HG02623 (cell line): ENCODE measurements around the gene PIK3R1.

Experiments used
- ATAC-seq: cut with Tn5 transposase; IDR thresholded peaks from one replicate; pipeline ENCODE4 v1.9.1; 2021; ENCODE audit warnings: moderate library complexity; ENCODE audit not compliant: unreplicated experiment

The PIK3R1 gene

DNA sequence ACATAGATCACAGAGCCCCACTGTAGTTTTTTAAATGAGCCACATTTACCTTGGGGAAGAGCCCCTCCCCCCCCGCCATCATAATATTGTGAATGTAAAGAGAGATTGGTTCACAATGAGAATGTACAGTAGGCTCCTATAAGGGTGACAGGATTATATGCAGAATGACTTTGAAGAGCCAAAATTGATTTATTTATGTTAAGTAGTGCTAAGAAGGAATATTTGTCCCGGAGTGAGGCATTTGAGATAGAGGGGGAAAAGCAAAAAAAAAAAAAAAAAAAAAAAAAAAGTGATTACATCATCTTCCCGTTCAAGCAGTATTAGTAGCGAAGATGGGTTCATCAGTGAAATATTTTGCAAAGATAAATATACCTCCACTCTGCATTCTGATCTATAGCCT is 73.9 kb downstream of the PIK3R1 start:
- no peak for ATAC-seq

DNA sequence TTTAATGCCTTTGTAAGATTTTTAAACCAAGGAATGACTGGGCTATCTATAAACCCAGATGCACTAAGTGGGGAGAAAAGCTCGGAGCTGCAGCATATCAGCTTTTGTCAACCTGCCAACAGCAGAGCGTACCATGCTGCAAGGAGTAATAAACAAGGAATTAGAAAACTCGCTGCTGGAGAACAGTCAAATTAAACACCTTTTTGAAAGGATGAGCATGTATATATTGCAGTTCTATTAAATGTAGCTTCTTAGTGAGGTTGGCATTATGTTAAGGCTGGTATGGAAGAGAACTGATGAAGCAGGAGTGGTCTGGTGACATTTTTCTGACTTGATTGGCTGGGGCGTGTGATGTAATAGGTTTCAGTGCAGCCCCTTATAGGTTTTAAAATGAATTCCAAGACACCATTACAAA is 74.7 kb downstream of the PIK3R1 start:
- ATAC-seq, result no peak

DNA sequence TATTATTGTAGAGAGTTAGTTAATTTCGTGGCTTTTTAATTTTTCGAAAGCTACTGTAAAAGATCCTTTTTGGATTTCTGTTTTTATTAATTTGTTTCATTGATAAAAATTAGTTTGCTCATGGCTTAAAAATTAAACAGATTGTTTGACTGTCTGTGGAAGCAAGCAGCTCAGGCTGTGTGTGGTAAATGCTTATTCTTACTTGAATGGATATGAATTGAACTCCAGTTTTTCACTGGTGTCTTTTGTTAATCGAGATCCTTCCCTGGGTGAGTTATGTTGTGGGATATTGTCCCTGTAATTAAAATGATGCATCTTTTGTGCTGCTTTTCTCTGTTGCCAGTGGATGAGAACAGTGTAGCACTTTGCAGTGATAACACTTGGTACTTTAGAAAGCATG is 75.3 kb downstream of the PIK3R1 start:
- ATAC-seq, result no peak

DNA sequence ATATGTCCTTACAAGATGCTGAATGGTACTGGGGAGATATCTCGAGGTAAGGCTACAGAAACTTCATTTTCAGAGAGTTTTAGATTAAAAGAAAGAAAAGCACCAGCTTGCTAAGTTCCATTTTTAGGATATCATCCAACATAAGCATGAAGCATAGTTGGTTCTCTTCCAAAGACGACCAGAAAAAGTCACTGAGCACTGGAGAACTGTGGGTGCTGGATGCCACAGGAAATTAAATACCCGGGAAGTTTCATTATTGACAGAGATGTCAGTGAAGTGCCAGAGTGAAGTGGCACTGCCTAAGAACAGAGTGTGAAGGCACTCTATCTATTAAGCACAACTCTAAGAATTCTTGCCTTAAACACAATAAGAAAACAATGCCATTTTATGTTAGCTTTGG is 76.8 kb downstream of the PIK3R1 start:
- no peak for ATAC-seq

DNA sequence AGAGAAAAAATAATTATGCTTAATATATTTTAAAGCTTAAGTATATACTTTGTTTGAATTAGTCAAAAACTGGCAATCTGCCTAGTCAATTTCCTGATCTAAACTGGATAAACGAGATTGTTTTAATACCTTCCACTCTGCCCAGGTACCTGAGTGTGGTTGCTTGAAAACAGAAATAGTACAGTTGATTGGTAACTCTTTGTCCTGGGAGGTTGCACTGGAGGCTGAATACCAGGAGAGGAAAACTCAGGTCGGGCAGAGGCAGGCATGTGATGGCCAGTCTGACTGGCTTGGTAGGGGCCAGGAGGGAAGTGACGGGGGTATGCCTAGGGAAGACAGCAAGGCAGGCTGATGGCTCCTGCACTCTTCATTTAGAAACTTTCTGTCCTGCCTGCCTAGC is 80.2 kb downstream of the PIK3R1 start:
- ATAC-seq, result no peak

DNA sequence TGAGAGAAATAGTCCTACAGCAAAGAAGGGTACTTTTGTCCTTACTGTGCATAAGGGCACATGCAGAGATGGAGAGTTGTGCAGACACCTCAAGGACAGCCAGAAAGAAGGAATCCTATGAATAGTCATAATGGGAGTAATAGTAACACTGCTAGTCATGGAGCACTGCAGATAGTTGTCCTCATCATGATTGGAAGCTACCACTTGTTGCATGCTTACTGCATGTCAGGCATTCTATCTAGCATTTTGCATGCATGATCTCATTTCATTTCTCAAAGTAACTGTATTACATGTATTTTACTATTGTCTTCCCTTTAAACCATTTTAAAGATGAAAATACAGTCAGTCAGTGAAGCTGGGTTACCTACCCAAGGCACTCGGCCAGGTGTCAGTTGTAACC is 81.3 kb downstream of the PIK3R1 start:
- no peak for ATAC-seq

DNA sequence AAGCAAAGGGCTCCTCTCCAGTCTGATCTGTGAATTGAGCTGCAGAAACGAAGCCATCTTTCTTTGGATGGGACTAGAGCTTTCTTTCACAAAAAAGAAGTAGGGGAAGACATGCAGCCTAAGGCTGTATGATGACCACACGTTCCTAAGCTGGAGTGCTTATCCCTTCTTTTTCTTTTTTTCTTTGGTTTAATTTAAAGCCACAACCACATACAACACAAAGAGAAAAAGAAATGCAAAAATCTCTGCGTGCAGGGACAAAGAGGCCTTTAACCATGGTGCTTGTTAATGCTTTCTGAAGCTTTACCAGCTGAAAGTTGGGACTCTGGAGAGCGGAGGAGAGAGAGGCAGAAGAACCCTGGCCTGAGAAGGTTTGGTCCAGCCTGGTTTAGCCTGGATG is 82.1 kb downstream of the PIK3R1 start:
- no peak for ATAC-seq

DNA sequence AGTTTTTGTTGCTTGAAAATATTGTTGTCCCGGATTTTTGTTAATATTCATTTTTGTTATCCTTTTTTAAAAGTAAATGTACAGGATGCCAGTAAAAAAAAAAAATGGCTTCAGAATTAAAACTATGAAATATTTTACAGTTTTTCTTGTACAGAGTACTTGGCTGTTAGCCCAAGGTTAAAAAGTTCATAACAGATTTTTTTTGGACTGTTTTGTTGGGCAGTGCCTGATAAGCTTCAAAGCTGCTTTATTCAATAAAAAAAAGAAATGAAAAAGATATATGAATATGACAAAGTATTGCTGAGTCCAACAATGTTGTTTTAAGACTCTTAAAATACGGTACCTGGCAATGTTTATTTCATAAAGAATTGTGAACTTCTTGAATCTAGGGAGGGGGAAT is 82.9 kb downstream of the PIK3R1 start:
- no peak for ATAC-seq

DNA sequence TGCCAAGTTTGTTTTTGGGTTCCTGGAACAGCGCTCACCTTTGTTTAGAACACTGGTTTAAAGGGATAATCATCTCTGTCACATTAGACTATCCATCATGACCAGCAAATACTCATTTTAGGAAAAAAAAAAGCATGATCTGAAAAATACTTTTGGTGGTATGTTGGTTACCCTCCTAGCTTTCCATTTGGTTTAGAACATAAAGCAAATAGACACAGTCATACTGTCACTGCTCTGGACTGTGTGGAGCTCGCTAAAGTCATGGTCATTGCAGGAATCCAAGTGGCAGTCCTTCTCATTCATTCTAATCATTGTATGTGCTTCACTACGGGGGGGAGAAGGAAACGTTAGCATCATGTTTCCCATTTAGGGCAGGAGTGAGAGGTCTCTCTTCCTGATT is 83.5 kb downstream of the PIK3R1 start:
- ATAC-seq, result no peak

DNA sequence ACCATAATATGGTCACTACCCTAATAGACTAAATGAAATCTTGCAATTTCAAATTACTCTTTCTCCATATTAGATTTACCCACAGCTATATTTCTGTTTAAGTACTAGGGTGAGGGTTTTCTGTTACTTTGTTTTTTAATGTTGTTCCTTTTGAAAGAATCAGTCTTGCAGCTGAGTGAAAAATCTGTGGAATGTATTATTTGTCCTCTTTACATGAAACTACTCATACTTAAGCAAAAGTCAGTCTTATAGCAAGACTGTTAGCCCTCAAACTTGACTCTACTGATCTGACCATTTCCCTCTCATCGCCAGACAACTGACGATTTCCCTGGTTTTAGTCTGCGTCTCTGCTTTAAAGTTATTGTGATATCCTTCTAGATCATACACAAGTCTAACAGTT is 84.0 kb downstream of the PIK3R1 start:
- ATAC-seq, result no peak

DNA sequence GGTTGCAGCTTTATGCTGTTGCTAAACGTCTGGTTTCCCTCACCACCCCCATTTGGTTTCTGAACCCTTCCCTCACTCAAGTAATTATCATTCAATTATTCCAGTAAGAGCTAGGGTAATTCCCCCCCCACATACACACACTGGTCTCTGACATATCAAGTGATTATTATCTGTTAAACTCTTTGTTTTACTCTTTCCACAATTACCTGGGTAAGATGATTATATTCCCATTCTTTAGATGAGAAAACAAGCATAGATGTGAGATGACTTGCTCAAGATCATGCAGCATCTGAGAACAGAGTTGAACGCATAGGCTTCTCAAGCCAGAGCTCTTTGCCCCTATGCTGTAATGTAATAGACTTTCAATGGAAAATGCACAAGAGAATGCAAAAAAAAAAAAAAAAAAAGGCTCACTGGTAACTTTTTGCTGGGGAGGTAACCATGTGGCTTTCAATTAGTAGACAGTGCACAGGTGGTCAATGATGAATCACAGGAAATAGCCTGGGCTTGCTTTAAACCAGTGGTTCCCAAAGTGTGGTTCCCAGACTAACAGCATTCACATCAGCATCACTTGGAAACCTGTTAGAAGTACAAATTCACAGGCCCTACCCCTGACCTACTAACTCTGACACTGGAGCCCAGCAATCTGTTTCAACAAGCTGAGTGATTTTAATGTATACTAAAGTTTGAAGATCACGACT is 87.6 kb downstream of the PIK3R1 start:
- peak; percentile 54 for ATAC-seq

DNA sequence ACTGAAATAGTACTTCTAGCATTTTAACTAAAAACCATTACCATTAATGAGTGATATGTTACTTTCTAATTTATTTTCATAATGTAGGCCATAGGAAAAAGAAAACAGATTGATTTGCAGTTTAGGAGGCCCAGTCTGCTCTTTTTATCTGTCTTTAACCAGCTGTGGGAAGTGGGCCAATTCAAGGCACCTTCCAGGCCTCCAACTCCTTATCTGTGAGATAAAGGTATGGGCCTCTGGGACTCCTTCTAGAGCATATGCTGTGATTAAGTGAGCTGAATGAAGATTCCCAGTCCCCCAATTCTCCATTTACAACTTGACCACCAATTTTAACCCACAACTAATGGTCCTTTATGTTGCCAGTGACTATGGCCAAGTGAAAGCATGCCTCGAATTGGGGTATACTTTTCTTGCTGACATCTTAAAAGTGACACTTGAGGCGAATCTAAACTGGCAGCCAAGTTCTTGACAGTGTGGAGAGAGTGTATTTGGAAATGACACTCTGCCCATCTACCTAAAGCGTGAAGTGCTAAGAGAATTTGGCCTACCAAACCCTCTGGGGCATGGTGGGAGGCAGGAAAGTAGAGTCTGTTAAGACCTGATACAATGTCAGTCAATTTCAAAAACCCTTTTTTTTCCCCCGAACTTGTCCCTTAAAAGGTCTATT is 88.3 kb downstream of the PIK3R1 start:
- no peak for ATAC-seq

DNA sequence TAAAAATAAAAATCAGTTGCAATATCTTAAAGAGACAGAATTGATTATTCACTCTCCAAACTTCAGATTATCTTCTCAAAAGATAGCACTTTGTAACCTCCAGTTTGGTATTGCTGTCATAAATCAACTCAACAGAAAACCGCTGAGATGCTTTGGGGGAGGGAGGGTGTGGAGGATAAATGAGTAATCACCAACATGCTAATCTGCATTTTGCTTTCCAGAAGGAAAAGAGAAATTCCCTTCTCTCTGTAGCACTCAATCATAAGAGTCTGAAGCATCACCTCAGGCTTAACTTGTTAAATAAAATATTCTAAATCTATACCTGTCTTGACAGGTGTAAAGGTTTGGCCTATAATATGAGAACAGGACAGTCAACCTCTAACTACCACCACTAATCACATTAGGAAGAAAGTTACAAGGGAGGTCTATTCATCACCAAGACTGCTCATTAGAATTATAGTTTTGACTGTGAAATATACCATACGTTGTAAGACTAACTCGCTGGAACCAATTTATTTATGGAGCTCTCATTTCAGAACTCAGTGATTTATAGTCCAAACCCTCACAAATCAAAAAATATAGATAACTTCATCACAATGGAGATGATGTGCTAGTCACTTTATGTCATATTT is 89.0 kb downstream of the PIK3R1 start:
- ATAC-seq, result no peak

DNA sequence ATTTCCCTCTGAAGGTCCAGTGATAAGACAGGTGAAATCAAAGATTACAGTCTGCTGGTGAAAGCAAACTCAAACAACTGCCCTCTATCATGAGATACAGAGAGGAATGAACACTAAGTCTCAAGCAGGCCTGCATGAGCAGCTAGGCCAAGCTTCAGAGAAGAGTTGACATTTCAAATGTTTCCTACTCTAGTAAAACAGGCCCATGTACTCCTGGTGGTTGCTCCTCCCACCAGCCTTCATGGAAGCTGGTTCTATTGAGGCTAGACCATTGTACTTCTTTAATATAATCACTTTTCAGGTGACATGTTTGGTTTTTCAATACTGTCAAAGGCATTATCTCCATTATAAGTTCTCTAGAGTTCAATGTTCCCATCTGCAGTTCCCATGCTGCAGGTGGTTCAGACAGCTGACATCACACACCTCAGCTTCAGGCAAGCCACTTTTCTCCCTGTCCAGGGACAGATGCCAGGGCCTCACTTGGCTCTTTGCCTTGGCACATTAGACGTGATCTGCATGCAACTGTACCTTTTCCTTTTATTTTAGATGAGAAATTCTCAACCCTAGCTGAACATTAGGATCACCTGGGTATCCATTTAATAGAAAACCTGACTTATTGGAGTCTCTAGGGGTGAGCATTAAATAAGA is 89.8 kb downstream of the PIK3R1 start:
- ATAC-seq, result no peak

DNA sequence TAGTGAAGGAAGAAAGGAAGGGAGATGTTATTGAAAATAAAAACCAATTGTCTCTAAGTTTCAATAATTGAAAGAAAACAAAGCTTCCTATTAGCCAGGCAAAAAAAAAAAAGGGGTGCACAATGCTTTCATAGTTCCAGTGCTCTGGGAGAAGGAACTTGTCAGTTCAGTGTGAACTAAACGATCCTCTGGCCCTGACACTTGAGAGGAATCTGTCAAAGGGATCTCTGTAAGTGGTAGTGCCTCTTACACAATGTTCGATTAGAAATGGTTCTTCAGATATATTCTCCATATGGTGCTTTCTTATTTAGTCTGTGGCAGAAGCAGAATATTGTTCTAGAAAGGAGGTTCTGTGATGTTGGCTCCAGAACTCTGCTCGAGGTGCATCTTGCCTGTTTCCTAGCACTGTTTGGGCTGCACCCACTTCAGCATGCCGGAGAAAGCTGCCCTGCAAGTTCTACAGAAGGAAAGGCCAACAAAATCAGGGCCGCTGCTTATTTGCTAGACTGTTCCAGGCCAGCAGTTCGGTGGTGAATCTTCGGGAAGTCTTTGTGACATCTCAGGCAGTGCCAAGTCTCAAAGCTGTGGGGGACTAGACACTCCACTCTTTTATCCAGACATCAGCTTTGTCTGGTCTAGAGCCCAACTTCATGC is 90.9 kb downstream of the PIK3R1 start:
- ATAC-seq, result no peak

DNA sequence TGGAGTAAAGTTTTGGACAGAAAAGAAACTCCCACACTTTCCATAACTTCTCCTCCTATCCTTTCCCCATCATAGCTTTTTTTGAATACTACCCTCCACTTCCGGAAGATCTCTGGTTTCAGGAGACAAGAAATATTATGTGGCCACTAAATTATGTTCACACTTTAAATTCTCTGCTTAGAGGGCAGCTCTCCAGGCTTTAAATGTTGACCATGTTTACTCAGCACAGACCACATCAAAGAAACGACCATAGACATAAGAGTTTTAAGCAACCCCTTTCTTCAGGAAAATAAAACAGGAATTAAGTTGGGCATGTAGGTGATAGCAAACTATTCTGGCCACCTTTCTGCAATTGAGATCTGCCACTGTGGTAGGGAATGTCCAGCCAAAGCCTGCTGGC is 97.8 kb downstream of the PIK3R1 start:
- ATAC-seq, result no peak

DNA sequence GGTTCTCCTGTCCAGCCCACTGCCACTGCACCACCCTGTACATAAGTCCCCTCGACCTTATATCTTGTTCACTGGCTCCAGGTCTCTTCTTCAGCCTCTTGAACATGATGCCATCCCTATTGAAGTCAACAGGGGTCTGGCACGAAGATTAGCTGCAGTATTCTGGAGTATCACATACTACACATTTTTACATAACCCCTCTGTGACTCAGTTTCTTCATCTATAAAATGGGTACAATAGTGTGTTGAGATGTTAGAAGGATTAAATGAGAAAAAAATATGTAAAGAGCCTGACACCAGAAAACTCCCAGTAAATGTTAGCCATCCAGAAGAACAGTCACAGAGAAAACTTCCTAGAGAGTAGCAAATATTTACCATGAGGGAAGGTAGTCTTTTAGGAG is 98.9 kb downstream of the PIK3R1 start:
- no peak for ATAC-seq

DNA sequence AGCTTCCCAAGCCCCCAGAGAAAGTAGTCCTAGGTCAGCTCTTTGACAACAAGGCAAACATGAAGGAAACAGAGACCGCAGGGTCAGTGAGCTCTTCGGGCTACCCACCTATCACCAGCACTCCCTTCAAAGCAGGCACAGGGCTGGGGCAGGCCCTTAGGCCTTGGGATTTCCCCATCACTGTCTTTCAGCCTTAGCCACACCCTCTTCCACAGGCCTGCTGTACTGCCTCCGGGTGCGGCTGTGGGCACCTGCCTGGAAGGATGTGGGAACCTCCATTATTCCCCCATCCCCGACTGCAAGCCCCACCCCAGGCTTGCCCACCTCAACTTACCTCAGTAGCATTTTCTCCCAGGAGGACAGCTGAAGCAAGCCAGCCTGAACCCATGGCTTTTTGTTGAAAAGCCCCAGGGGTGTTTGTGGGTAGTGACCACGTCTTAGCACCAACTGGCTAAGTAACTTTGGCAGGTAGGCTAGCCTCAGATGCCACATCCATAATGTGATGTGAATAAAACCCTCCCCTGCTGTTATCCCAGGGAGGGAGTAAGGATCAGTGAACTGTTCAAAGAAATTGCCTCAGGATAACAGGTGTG is 100.2 kb downstream of the PIK3R1 start:
- peak; percentile 97 for ATAC-seq

DNA sequence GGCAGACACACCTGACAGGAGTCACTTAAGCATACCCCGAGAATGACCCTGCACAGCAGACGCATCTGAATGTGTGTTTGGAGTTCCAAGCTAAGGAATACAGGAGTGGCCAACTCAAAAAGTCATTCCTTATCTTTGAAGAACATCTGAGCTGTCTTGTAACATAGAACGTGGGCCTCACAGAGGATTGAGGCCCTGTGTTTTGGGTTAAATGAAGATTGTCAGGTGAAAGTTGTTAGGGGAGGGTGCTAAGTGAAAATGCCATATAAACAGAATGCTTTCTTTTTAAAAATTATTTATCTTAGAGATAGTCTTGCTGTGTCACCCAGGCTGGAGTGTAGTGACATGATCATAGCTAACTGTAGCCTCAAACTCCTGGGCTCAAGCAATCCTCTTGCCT is 100.9 kb downstream of the PIK3R1 start:
- ATAC-seq, result no peak

DNA sequence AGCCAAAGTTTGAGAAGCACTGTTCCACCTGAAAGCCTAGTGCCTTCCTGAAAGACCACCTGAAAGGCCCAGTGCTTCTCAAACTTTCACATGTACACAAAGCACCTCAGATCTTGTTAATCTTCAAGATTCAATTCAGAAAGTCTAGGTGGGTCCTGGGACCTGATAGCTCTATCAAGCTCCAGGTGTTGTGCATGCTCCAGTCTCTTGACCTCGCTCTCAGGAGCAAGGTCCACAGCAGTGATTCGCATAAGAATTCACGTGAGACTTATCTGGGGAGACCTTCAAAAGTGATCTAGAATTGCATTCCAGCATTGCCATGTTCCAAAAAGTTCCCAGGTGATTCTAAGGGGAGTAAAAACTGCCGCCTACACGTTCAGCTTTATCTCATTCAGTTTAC is 102.1 kb downstream of the PIK3R1 start:
- ATAC-seq, result no peak
